Body of pancreas (tissue), 4 donors: Measurements from ENCODE around the gene ZNF787. TPM values are rescaled to one million over a fixed set of nuclear protein-coding genes. Genes with fewer than 3 reads are reported as not detected.

Experiments used
- ATAC-seq: fragments of 150-250 bp; one replicate; pipeline ENCODE4 v1.9.1; 2016
- DNase-seq, 4 donors: peaks; one replicate each; pipeline ENCODE4 v3.0.0-alpha.2; 2019
- H3K27ac ChIP-seq, 4 donors: fragments of 200-600 bp; sonication (generic); 1 replicate in 3 of 4; 2 replicates in 1 of 4; pipeline versions ENCODE4 v1.5.1 to v1.6.1; 2016 to 2019; ENCODE audit warnings: mild to moderate bottlenecking in 1 of 4, mixed read lengths in 1 of 4, moderate library complexity in 1 of 4
- H3K27me3 ChIP-seq, 2 donors: fragments of 200-600 bp; sonication (generic); one replicate each; pipeline ENCODE4 v1.6.0; 2016; ENCODE audit warnings: mild to moderate bottlenecking in 1 of 2
- H3K36me3 ChIP-seq, 2 donors: fragments of 200-600 bp; sonication (generic); replicated peaks in 1 of 2; 2 replicates each; pipeline ENCODE4 v1.5.1; 2016; ENCODE audit warnings: low read depth in 2 of 2; ENCODE audit not compliant: insufficient read depth in 1 of 2
- H3K4me1 ChIP-seq: fragments of 200-600 bp; sonication (generic); one replicate; pipeline ENCODE4 v1.6.0; 2016
- H3K4me3 ChIP-seq, 2 donors: fragments of 200-600 bp; sonication (generic); 1 replicate in 1 of 2; 2 replicates in 1 of 2; pipeline ENCODE4 v1.5.1; 2016 to 2019
- H3K9me3 ChIP-seq, 3 donors: fragments of 200-600 bp; sonication (generic); 1 replicate in 2 of 3; 2 replicates in 1 of 3; pipeline ENCODE4 v1.5.1; 2016
- POLR2A ChIP-seq, 3 donors: fragments of 450-650 bp; IDR thresholded peaks; one replicate each; pipeline ENCODE4 v1.6.1; 2016; ENCODE audit warnings: antibody characterized with exemption in 3 of 3, mild to moderate bottlenecking in 2 of 3
- WGBS, 2 donors: methylation state at CpG; one replicate each; pipeline ENCODE4 v1.1.5; 2017; 5-methylcytosine and 5-hydroxymethylcytosine counted together
- intact Hi-C: fragments of 100-400 bp; cut with DNase I; formaldehyde crosslinking; loops from one replicate; pipeline ENCODE4 v1.15.1; 2023
- total RNA-seq, 2 donors: library from RNA; depleted of rRNA; stranded (reverse); fragments of >200 nt; gene quantifications; one replicate each; pipeline ENCODE4 v1.1.0, GENCODE V29; 2016
- TF ChIP-seq, protein P1 (sequence below), 7 experiments: fragments of 450-650 bp in 4 of 7; fragments of 200-600 bp in 3 of 7; sonication (generic) in 3 of 7; IDR thresholded peaks; one replicate each; pipeline ENCODE4 v1.5.1; 2016 to 2019; ENCODE audit warnings: antibody characterized with exemption in 7 of 7

Gene ZNF787
- total RNA-seq = 10 to 100 TPM; 12.7 to 21.1 TPM

DNA sequence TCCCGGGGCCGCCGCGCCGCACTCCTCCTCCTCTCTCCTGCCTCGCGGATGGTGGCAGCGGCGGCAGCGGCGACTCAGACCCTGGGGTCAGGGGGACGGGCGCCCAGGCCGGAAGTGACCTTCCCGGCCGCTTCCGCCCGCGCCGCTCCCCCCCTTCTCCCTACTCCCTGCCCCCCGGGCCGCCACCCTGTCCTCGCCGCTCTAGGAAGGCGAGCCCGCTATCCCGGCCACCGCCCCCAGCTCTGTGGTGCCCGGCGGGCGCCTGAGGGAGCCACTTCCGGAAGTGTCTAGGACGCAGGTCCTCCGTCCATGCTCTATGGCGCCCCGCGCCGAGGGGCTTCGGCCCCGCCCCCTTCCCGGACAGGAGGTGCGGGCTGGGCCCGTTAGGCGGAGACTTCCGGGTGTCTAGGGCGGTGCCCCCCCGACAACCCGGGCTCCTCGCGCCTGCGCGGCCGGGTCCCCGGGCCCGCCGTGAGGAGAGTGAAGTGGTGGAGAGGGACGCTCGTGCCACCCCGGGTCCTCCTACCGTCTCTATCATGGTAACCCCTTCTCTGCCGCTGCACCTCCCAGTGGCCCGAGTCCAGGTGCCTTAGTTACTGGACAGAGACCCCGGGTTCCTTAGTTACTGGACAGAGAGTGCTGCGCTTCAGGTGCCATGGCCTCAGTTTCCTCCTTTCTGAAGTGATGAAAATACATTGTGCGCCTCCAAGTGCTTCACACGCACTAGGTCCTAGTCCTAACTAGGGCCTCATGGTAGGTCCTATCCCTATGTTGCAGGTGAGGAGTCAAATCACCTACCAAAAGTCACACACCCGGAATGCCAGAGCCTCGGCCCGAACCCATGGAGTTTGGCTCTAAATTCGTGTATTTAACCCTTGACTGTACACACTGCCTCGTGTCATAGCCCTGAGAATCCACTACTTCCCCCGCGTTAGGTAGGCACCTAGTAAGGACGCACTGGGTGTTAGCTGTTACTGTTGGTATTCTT is at the start of gene ZNF787:
TSS of gene ZNF787 (minus strand) at position 116 of the 988 bp plus-strand sequence. CDS start 18,078 bp downstream, outside the sequence.
- peak; percentile 39 to 73 (median 70) for TF ChIP-seq POLR2A (IDR thresholded peaks at IDR 0.05)
- TF ChIP-seq, protein P1, sequence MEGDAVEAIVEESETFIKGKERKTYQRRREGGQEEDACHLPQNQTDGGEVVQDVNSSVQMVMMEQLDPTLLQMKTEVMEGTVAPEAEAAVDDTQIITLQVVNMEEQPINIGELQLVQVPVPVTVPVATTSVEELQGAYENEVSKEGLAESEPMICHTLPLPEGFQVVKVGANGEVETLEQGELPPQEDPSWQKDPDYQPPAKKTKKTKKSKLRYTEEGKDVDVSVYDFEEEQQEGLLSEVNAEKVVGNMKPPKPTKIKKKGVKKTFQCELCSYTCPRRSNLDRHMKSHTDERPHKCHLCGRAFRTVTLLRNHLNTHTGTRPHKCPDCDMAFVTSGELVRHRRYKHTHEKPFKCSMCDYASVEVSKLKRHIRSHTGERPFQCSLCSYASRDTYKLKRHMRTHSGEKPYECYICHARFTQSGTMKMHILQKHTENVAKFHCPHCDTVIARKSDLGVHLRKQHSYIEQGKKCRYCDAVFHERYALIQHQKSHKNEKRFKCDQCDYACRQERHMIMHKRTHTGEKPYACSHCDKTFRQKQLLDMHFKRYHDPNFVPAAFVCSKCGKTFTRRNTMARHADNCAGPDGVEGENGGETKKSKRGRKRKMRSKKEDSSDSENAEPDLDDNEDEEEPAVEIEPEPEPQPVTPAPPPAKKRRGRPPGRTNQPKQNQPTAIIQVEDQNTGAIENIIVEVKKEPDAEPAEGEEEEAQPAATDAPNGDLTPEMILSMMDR (IDR thresholded peaks at IDR 0.05) = peak in 1 of 7 experiments; percentile 4
- whole genome bisulfite sequencing, 2 donors = 8 to 24% methylated on average over 13 to 50 of the region's 74 CpGs
- ATAC-seq = peak; percentile 89
- H3K4me1 ChIP-seq = peaks cover 60% of the 10 kb centered on the region
- peak; percentile 98 to 99 (median 98) for DNase-seq
- H3K9me3 ChIP-seq = no peaks in the 10 kb centered on the region
- H3K36me3 ChIP-seq = no peaks in the 10 kb centered on the region
- intact Hi-C loops = no loop called here
- peak within 1 kb of the TSS; percentile 46 to 73 for H3K4me3 ChIP-seq
- no peaks in the 10 kb centered on the region for H3K27me3 ChIP-seq
- H3K27ac ChIP-seq = peak within 1 kb of the TSS; percentile 89 to 98 (median 92)

DNA sequence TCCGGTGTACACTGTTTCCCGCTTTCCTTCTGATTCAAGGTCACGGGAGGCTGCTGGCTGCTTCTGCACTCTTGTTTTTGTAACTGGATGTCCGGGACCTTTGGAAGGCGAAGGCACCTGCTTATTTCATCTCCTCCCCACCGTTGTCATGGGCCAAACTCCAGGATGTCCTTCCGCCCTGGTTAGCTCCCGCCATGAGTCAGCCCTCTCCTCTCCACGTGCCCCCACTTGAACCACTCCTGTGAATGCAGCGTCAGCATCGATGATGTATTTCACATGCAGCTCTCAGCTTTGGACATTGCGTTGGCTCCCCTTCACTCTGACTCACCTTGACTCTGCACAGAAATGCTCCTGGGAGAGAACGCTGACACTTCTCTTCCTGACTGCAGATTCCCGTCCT is 49.2 kb upstream of the ZNF787 start:
- DNase-seq = peak; percentile 60 to 86 (median 70)
- Histone ChIP-seq H3K4me1 (peaks cover 14% of the 10 kb centered on the region), H3K36me3 (no peaks in the 10 kb centered on the region), H3K27ac (peak overlapping the region in 2 of 4 donors; percentile 14), H3K9me3 (no peaks in the 10 kb centered on the region), H3K4me3 (no peak overlapping the region), H3K27me3 (no peaks in the 10 kb centered on the region)
- 43 to 54% methylated on average over 14 of the region's 14 CpGs for WGBS, 2 donors
- intact Hi-C loops = no loop called here
- TF ChIP-seq, protein P1 (IDR thresholded peaks at IDR 0.05) = no peak
- TF ChIP-seq POLR2A (IDR thresholded peaks at IDR 0.05) = no peak
- ATAC-seq = peak; percentile 77

DNA sequence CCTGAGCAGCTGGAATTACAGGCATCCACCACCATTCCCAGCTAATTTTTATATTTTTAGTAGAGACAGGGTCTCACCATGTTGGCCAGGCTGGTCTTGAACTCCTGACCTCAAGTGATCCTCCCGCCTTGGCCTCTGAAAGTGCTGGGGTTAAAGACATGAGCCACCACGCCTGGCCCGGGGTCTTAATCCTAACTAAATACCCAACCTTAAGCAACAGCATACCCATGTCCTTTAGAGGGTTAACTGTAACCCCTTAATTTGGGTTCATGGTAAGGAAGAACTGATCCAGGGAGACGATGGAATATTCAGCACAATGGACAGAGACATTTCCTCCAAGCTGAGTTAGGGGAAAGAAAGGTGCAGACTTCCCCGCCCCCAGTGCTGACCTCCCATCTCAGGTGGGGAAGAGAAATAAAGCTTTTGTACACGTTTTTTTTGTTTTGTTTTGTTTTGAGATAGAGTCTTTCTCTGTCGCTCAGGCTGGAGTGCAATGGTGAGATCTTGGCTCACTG is 46.0 kb upstream of the ZNF787 start:
- H3K27me3 ChIP-seq = no peaks in the 10 kb centered on the region
- TF ChIP-seq, protein P1 (IDR thresholded peaks at IDR 0.05) = no peak
- no peak for TF ChIP-seq POLR2A (IDR thresholded peaks at IDR 0.05)
- WGBS, 2 donors = 45 to 49% methylated on average over 7 of the region's 7 CpGs
- H3K9me3 ChIP-seq = no peaks in the 10 kb centered on the region
- DNase-seq (no peak), ATAC-seq (no peak)
- no peak overlapping the region for H3K27ac ChIP-seq
- H3K4me1 ChIP-seq = peaks cover 14% of the 10 kb centered on the region
- no peak overlapping the region for H3K4me3 ChIP-seq
- intact Hi-C loops = no loop called here
- H3K36me3 ChIP-seq = no peaks in the 10 kb centered on the region

DNA sequence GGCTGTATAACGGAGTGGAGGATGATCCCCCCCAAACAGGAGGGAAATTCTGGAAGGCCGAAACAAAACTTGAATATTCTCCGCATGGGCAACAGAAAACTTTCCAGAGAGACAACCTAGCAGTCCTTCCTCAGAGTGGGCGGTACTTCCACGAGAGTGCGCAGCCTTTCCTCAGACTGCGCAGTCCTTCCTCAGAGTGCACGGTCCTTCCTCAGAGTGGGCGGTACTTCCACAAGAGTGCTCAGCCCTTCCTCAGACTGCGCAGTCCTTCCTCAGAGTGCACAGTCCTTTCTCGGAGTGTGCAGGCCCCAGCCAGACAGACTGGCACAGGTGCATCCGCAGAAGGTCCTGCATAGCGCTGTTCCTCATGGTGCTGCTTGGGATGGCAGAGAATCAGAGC is 42.0 kb upstream of the ZNF787 start:
- 91 to 93% methylated on average over 10 to 13 of the region's 13 CpGs for WGBS, 2 donors
- intact Hi-C loops = loop anchor here (5.0 kb wide), 1 partner anchor 61 kb away; no protein-coding TSS in a partner anchor
- no peak overlapping the region for H3K27ac ChIP-seq
- no peak overlapping the region for H3K4me3 ChIP-seq
- H3K4me1 ChIP-seq = no peaks in the 10 kb centered on the region
- no peaks in the 10 kb centered on the region for H3K27me3 ChIP-seq
- ATAC-seq (no peak), DNase-seq (no peak)
- no peak for TF ChIP-seq POLR2A (IDR thresholded peaks at IDR 0.05)
- TF ChIP-seq, protein P1 (IDR thresholded peaks at IDR 0.05) = no peak
- peaks cover 10 to 11% of the 10 kb centered on the region in 2 donors for H3K36me3 ChIP-seq
- no peaks in the 10 kb centered on the region for H3K9me3 ChIP-seq
